Activated CD4-positive, CD25-positive, alpha-beta regulatory T cell (primary cell): ENCODE data around the gene HSP90AA1.

Experiments used
- DNase-seq, 4 experiments: peaks; one replicate each; lab custom pipeline; 2025; lab: John Stamatoyannopoulos, UW

HSP90AA1 gene

DNA sequence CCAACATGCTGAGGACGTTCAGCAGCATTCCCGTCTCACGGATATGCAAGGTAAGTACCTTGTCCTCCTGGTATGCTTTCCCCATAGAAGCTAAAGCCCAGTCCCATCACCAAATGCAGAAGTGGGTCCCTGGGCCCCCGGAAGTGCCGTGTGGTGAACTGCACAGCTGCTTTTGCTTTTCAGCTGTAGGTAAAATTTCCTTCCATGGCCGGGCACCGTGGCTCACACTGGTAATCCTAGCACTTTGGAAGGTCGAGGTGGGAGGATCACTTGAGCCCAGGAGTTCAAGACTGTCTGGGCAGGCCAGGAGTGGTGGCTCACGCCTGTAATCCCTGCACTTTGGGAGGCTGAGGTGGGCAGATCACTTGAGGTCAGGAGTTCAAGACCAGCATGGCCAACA is 44.1 kb downstream of the HSP90AA1 start:
- no peak for DNase-seq

DNA sequence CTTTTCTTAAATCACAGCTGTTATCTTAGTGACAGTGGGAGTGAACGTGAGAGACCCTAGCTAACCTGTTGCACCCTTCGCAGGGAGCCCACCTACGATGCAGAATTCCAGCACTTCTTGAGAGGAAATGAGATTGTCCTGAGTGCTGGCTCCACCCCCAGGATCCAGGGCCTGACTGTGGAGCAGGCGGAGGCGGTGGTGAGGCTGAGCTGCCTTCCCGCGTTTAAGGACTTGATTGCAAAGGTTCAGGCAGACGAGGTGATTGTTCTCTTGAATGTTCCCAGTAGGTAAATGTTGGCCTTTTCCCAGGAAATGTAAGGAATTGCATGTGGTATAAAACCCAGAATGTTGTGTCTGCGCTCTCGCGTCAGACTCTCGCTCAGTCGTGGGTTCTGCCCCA is 46.7 kb downstream of the HSP90AA1 start:
- DNase-seq, result no peak

DNA sequence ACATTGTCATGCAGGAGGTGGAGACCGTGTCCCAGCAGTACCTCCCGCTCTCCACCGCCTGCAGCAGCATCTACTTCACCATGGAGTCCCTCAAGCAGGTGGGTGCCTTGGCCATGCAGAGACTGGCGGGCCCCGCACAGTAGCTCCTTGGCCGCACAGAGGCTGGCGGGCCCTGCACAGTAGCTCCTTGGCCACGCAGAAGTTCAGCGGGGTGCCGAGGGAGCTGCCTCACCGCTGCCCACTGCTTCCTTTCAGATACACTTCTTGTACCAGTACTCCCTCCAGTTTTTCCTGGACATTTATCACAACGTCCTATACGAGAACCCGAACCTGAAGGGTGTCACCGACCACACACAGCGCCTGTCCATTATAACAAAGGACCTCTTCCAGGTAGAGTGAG is 47.7 kb downstream of the HSP90AA1 start:
- no peak for DNase-seq

DNA sequence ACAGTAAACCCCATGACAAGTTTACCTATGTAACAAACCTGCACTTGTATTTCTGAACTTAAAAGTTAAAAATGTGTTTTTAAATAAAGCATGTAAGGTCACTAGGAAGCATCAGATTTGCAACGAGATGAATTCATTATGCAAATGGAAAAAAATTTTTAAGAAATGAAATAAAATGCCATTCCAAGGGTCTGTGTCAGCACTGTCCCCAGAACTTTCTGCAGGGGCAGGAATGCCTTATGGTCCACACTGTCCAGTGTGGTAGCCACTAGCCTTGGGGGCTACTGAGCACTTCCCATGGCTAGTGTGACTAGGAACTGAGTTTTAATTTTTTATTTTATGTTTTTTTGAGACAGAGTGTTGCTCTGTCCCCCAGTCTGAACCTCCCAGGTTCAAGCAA is 49.2 kb downstream of the HSP90AA1 start:
- no peak for DNase-seq

DNA sequence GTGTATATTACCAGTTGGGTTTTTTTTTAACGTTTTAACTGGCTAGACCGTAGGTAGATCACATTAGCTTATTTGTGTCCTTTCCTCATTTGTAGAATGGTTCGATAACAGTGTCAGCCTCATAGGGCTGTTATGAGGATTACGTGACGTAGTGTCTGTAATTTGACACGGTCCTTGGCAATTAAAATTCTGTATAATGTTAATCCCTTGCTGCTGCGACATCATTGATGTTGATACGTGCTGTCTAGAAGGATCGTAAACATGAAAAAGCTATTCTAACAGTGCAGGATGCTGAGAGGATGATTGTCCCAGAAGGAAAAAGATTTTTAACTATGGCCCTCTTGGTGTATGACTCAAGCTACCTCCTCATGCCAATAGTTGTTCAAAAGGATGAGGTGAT is 50.9 kb downstream of the HSP90AA1 start:
- no peak for DNase-seq

DNA sequence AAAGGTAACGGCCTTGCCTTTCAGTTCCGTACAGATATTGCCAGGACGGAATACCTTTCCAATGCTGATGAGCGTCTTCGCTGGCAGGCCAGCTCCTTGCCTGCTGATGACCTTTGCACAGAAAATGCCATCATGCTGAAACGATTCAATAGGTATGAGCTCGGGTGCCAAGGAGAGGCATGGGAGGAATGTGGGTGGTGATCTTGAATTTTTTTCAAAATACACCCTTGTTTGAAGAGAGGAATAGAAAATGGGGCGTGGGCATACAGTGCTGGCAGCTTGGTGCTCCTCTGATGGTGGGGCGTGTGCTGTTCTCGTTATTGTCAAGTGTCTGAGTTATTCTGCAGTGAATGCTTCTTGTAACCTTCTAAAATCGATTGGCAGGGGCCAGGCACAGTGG is 52.5 kb downstream of the HSP90AA1 start:
- no peak for DNase-seq

DNA sequence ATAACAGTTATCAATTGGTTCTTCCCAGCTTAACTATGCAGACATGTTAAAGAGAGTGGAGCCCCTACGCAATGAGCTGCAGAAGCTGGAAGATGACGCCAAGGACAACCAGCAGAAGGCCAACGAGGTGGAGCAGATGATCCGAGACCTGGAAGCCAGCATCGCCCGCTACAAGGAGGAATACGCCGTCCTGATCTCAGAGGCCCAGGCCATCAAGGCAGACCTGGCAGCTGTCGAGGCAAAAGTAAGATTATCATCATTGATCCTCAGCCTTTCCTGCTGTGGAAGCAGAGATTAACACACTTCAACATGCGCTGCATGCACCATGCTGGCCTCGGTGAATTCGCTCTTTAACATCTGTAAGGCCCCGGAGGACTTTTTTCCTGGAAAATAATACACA is 53.6 kb downstream of the HSP90AA1 start:
- no peak for DNase-seq
